A673 (cell line): ENCODE measurements around the gene GRID1.

Experiments
- CTCF ChIP-seq: fragments of 300-800, 200-600 bp; sonication (generic); conservative IDR thresholded peaks from 2 replicates; pipeline ENCODE4 v1.5.1; 2017; ENCODE audit warnings: low read depth, mild to moderate bottlenecking, antibody characterized with exemption, low read length, moderate library complexity, mixed read lengths
- EZH2 ChIP-seq: fragments of 200-600 bp; sonication (generic); IDR thresholded peaks from 2 replicates; pipeline ENCODE4 v1.6.1; 2017; ENCODE audit warnings: borderline replicate concordance, low read depth, mild to moderate bottlenecking, mixed read lengths, antibody characterized with exemption, low read length; ENCODE audit not compliant: poor library complexity, severe bottlenecking

- TF ChIP-seq CTCF (no peak), EZH2 (no peak)
These were observed 150.9 kb downstream of the GRID1 start for GRCh38 chr10:86215712-86216111.
